Activated CD4-positive, alpha-beta T cell treated with anti-CD3 and anti-CD28 coated beads for 1 hour (primary cell): ENCODE measurements around the gene ZRANB1.

Source experiments
- DNase-seq: peaks from one replicate; pipeline ENCODE4 v3.0.0-alpha.2; 2020

ZRANB1 gene

DNA sequence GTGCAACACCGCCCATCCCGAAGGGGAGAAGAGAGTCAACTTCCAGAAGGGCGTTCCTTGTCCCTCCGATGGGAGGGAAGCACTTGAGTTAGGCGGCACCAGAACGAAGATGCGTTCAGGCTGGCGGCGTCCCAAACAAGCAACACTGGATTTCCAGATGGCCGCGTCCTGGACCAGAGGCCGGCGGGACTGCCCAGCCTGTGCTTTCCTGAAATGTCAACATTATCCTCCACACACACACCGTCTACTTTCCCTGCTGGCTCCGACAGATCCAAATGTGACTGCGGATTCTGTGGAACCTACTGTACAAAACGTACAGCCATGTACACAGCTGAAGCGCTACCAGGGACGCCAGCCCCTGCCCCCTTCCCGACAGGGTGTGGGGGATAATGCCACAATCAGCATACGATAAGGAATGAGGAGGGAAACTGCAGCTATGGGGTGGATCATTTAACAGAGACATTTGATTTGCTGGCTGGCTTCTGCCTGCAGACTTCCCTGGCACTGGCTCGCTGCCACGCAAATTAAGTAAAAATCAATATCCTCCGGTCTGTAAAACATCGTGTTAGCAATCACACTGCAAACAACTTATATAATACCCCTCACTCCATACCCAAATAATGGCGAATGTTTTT lies 82.1 kb downstream of the ZRANB1 start:
- no peak for DNase-seq

DNA sequence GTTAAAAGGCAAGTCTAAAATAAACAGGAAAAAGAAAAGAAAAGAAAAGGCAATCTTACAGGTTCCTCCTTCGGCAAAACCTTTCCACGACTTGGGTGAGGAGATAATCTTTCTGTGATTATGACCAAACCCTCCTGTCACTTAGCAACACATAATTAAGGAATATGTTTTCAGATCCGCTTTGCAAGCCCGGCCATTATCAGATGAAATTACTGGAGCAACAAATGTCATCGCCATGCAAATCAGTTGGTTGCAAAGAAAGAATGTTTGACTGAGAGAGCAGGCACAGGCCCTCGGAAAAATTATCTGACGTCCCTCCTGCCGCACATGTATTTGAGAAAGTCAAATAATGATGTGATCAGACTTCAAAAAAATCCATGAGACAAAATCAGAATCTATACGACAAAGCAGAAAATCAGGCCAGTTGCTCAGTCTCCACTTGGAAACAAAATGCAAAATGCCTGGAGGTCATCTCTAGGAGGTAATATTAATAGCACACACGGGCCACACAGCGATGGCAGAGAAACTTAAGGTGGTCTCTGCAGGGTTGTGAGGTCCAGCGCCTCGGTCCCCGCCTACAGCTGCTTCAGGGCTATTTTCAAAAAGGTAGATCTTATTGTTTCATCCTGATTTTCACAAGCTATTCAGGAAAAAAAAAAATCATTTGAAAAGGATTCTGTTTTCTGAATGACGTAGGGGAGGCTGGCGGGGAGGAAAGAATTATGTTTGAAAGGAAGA lies 82.7 kb downstream of the ZRANB1 start:
- no peak for DNase-seq

DNA sequence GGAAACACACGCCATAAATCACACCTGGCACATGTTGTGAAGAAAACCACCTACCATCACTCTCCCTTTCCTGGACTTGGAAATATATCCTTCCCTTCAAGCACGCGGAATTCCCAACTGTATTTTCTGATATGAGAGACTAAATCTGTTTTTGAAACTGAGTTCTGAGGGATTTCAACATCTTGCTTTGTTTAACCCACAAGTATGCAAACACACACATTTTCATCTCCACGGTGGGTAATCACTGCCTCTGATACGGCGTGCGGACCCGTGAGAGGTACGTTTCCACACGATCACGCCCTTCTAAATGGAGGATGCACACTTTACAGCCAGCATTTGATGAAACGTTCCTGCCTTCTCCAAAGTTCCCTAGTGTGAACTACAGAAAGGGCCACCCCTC lies 83.4 kb downstream of the ZRANB1 start:
- no peak for DNase-seq

DNA sequence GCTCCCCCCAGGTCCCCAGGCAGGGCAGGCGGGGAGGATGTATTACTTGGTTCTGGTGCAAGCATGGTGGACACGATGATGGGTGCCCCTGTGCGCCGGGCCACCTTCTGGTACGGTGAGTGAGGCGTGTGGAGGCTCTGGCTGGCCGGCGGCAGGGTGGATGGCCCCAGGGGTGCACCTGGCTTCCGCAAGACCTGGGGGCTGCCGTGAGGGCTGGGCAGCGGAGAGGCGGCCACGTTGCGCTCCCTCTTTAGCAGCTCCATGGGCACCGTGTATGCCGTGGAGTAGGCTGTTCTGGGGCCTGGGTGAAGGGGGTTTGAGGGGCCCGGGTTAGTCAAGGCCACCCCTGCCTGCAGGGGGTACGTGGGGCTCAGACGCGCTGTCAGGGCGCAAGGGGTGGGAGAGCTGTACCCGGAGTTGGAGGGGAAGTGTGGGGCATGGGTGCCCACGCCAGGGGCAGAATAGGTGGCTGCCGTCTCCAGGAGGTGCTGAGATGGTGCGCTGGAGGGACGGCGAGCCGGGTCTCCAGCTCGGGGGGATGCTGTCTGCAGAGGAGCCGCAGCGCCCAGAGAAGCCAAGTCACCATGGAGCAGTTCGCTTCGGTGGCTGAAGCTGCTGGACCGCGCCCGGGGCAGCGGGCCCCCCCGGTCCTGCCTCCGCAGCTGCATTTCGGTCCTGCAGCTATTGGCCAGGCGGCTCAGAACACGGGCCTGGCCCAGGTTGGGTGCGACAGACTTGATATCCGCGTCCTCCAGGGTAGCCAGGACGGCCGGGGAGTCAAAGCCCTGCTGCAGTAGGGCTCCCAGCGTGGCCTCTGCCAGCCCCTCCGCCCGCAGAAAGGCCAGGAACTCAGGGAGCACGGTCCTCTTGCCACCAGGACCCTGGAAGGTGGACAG lies 84.4 kb downstream of the ZRANB1 start:
- DNase-seq = no peak

DNA sequence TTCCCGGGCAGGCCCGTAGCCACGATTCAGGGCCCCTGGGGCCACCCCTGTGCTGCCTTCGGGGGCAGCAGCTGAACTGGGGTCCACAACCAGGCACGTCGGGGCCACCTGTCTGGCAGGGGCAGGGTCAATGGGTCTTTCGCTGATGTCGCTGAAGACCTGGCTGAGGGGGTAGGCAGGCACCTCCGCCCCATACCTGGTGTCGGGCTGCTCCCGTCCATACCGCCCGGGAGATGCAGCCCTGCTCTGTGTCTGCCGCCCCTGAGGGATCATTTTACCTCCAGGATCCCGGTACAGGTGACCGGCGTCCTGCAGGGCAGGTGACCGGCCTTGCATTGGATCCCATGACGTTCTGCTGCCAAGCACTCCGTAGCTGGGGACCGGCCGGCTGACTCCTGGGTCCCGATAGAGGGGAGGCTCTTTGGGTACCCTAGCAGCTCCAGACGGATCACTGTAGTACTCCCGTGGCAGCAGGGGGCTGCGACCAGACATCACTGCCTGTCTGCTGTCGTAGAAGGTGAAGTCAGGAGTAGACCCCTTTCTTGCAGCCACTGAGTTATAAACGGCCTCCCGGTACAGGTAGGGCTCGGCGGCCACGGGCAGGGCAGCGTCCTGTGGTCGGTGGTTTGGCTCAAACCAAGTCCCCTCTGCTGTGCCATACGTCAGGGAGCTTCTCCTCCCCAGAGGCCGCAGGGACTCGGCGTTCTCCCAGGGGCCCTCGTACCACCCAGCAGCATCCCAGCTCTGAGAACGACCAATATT lies 85.2 kb downstream of the ZRANB1 start:
- DNase-seq = no peak

DNA sequence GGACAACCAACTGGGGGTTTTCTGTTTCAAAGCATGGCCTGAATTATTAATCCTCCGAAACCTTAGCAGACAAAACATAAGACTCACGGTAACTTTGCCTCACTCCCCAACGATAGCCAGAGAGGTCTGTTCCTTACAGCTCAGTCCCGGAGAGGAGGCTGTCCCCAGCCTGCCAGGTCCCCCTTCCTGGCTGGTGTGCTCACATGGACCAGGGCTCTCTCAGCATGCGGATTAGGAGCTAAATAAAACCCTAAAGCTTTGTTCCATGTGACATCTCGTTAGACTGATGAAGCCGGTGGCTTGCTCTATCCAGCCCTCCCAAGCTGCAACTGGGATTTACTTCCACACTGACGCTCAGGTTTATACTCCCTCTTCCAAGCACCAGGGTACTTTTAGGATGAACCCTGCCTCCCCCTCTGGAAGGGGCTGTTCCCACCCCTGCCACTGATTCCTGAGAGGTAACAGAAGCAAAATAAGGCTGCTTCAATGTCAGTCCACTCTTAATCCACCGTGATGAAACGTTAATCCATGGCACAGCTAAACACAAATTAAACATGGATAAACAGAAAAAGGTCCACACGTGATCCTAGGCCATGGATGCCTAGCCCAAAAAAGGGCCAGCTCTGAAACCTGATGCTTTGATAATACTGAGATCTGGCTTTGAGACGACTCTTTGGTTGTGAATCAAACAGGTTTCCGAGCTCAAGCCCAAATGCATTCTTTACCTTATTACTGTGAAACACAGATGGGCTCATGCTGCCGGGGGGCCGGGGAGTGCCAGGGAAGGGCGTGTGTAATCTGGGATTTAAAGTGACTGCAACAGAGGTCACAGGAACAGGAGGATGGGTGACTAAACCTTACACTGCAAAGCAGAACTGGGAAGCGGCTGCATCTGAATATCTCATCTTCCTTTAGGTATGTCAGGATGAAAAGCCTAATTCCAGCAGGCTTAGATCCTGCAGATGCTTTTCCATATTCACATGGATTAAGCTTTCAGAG lies 86.2 kb downstream of the ZRANB1 start:
- no peak for DNase-seq

DNA sequence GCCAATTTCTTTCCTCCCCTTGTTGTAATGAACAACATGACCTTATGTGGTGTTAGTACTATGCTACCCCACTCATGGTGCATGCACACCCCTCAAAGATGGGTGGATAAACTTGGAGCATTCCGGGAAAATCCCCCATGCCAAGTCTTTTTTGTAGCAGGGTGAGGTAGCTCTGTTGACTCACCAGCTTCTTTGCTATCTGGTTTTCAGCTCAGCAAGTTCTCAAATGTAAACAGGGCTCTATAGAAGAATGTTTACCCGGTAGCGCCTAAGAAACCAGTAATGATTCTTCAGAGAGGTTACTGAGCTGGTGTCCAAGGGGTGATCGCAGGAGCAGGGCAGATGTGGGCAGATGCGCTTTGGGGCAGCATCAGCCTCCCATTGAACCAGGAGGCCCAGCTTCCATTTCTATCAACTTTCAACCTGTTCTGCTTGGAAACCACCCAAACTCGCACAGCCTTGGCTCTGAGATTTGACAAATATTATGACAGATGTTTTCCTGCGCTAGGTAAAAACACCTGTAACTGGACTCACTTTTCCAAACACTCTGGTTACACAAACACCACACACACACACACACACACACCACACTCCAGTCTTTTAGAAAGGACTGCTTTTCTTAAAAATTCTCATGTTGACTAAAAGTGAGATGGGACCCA lies 87.8 kb downstream of the ZRANB1 start:
- no peak for DNase-seq

DNA sequence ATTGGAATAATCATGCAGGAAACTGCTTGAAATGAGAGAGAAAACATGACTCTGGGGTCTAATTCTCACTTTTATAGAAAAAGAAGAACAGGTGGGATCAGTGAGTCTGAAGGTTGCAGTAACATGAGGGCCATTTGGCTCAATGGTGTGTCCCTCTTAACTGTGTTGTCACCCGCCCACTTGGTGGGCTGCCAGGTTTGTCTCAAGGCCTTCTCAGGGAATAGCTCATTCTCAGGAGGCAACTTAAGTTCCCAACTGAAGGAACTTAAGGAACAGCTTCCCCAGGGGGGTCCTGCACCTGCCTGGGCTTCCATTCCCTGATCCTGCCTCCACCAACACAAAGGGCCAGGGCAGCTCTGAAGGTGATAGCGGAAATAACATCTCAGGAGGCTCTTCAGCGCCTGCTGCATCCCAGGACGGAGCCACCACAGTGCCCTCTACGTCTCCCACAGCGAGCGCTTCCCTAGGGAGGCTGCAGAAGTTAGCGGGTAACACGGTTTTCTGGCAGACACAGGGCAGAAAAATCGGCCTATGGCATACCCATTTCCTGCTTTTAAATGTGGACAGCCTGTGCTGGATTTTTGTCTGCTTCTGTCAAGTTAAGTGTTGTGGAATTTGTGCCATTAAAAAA lies 88.8 kb downstream of the ZRANB1 start:
- DNase-seq = no peak

DNA sequence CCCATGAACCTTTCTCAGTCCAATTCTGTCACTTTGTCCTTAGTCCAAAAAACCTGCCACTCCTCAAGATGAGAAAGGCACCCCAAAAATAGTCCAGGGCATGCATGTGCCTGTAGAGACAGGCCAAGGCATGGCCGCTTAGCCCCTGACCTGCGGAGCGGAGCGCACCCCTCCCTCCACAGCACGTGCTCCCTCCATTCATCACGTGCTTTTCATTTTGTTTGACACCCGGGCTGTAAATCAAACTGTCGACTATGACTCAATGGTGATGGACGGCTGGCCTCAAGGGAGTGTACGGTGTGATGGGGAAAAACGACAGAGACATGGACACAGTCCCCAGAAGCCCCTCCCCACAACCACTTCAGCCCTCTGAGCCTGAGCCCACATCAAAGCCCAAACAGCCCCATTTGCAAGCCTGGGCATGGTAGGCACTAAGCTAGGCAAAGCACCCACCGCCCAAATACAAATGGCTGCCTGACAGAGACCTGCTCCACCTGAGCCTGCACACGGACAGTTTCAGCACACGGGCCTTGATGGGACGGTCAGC lies 90.6 kb downstream of the ZRANB1 start:
- no peak for DNase-seq

DNA sequence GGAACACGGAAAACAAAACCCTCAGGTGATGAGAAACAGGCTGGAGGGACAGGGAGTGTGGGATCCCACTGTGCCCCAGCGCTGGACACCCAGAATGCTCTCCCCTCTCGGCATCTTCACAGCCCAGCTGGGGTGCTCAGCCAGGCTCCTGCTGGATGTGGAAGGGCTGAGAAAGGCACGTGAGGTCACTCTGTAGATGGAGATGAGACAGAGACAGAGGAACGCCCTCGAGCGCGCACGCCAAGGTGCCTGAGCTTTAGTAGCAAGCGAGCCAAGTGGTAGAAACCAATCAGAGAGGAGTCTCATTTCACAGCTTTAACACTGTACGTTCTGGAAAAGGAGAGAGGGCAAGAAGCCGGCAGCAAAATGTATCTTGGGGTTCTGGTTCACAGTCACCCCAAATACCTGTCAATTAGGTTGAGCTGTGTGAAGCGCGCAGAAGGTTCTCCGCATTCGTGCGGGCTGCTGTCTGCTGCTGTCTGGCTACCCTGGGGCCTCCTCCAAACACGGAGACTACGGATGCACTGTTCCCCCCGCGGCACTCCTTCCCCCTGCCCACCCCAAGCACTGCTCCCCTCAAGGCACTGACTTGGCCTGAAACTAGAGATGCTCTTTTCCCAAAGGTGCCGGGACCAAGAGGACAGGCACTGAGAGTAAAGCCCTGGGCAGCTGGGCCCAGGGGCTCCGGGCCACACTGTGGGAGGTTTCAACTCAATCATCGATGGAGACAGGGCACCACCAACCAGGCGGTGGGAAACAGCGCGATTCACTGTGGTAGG lies 91.4 kb downstream of the ZRANB1 start:
- DNase-seq = no peak

DNA sequence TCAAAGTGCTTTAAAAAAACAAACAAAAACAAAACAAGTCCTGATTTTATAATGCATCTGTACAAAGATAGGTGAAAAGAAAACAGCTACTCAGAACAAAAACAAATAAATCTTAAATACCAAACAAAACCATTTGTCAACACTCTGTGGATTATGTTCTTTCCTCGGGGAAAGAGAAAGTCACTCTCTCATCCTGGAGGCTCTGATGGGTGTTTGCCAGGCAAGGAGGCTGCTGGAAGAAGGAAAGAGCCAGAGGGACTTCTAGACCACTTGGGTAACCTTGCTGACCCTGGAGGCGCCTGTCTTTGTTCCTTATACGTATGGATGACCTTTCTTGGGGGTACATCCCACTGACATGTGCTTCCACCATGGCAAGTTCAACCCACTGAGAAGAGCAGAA lies 92.8 kb downstream of the ZRANB1 start:
- DNase-seq = no peak

DNA sequence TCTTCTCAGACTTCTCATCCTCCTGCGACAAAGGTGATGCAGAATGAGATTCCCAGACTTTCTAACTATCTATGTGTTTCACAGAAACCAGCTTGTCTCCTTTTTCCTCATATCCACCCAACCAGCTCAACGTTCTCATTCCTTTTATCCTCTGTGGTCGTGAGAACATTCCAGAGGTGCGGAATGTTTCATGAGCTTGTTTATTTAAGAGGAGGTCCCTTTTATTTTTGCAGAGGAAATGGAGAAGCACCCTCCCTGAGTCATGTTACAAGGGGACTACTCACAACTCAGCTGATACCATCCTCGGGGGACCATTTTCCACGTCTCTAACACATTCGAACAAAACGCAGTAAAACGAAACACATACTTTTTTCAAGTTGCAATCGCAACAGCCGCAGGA lies 93.2 kb downstream of the ZRANB1 start:
- DNase-seq = no peak

DNA sequence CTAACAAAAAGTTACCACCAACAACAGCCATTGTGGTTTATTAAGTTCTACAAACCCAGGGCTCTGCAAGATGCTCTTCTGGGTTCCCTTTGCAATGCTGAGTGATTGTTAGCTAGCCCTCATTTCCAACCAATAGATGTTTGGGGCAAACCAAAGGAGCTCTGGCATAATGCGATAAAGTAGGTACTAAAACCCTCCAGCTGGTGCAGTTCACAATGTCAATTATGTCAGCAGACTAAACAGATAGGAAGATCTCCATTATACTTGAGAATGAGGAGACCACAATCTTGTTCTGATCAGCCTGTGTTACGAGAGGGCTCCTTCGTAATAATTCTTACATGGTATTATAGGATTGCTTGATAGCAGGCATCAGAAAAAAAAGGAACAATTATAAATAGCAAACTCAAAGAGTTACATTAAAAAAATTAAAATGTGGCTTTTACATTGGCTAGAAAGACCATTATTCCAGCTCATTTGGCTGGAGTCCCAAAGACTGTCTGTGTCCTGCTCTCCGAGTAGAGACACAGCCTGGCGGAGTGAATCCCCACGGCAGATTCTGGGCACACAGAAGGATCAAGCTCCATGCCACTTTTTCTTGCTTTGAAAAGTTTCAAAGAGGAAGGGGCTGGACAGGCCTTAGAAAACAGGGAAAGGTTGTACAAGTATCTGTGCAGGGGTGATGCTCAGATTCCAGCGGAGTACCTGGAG lies 93.8 kb downstream of the ZRANB1 start:
- DNase-seq = no peak

DNA sequence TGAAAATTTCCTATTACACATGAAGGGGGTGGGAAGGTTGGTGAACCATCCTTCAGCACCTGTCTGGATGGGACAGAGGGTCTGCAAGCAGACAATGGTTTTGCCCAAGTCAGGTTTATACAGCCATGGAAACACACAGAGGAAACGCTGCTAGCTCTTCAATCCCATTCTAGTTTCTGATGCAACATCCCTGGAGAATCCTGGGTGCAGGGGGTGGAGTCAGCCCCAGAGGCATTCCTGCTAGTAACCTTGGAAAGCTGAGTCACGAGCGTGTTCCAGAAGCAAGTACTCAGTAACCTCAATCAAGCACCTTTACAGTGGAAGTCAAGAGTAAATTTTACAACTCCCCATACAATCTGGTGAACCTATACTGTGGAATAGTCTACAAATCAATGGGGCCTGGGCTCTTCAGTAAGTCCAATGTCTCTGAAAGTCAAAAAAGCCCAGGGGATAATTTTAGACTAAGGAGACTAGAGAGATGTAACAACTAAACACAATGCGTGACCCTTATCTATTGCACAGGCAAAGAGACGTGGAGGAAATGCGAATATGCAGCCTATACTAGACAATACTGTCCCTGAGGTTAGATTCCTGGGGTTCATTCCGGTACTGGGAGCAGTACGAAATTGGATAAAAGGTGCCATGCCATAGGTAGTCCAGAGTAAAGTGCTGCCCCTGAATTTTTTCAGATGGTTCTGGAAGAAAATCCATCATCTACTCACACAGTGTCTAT lies 95.4 kb downstream of the ZRANB1 start:
- DNase-seq = no peak
